ENCODE results near the gene CLDN15.

GRCh38 chr7:101285880-101286279 is 48.3 kb upstream of the CLDN15 start:
- TF ChIP-seq POLR2AphosphoS5 (IDR thresholded peaks at IDR 0.05): peak; percentile 51
- TF ChIP-seq CTCF (IDR thresholded peaks at IDR 0.05): peak in 1 of 4 experiments; percentile 19

Measured in prostate gland (tissue), 2 donors.